IPS-11a (cell line): ENCODE measurements around the gene SELENOO.

Experiments used
- H3K4me3 ChIP-seq: one replicate; pipeline ENCODE4 v1.5.1; 2013; ENCODE audit warnings: low read depth, low read length, control low read depth

The SELENOO gene

DNA sequence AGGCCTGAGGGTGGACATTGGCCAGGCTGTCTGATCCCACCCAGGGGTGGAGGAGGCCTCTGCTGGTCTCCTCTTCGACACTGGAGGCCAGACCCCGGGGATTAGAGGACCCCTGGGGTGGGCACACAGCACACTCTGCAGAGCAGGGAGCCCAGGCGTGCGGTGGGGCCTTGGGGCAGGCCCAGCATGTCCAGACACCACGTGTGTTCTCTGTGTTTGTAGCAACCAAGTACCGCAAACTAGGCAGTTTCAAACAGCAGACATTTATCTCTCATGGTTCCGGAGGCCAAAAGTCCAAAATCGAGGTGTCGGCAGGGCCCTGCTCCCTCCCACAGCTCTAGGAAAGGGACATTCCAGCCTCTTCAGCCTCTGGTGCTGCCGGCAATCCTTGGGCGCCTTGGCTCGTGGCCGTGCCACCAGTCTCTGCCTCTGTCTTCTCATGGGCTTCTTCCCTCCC, 28.8 kb upstream of the SELENOO start:
- H3K4me3 ChIP-seq, result no peak overlapping the region

- no peak overlapping the region for H3K4me3 ChIP-seq
These were observed 27.4 kb upstream of the SELENOO start for GRCh38 chr22:50173311-50173982.

DNA sequence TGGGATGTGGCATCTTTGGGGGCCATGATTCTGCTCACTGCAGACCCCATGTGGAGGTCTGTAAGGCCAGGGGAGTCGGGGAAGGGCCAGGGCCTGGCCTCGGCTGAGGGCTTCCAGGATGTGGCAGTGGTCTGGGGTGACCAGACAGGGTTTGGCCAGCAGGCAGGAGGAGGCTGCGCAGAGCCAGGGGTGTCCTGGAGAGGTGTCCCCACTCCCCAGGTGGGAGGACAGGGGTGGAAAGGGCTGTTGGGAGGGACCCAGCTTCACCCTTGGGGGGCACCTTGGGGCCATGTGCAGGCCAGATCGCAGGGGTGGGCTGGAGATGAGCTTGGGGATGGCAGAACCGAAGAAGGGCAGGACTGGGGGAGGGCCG, 26.8 kb upstream of the SELENOO start:
- no peak overlapping the region for H3K4me3 ChIP-seq

GRCh38 chr22:50174382-50175190, 26.2 kb upstream of the SELENOO start:
- no peak overlapping the region for H3K4me3 ChIP-seq

- H3K4me3 ChIP-seq, result no peak overlapping the region
These were observed 25.7 kb upstream of the SELENOO start for GRCh38 chr22:50175191-50175461.

GRCh38 chr22:50175921-50176849, 24.6 kb upstream of the SELENOO start:
- H3K4me3 ChIP-seq, result no peak overlapping the region

GRCh38 chr22:50176850-50177536, 23.8 kb upstream of the SELENOO start:
- H3K4me3 ChIP-seq, result no peak overlapping the region

DNA sequence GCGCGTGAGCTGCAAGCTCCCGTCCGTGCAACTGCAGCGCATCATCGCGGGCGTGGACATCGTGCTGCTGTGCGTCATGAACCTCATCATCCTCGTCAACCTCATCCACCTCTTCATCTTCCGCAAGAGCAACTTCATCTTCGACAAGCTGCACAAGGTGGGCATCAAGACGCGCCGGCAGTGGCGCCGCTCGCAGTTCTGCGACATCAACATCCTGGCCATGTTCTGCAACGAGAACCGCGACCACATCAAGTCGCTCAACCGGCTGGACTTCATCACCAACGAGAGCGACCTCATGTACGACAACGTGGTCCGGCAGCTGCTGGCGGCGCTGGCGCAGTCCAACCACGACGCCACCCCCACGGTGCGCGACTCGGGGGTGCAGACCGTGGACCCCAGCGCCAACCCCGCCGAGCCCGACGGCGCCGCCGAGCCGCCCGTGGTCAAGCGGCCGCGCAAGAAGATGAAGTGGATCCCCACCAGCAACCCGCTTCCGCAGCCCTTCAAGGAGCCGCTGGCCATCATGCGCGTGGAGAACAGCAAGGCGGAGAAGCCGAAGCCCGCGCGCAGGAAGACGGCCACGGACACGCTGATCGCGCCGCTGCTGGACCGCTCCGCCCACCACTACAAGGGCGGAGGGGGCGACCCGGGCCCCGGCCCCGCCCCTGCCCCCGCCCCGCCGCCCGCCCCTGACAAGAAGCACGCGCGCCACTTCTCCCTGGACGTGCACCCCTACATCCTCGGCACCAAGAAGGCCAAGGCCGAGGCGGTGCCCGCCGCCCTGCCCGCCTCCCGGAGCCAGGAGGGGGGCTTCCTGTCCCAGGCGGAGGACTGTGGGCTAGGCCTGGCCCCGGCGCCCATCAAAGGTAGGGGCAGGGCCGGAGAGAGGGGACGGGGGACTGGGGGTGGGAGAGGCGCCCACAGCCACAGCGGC, 23.0 kb upstream of the SELENOO start:
- no peak overlapping the region for H3K4me3 ChIP-seq

DNA sequence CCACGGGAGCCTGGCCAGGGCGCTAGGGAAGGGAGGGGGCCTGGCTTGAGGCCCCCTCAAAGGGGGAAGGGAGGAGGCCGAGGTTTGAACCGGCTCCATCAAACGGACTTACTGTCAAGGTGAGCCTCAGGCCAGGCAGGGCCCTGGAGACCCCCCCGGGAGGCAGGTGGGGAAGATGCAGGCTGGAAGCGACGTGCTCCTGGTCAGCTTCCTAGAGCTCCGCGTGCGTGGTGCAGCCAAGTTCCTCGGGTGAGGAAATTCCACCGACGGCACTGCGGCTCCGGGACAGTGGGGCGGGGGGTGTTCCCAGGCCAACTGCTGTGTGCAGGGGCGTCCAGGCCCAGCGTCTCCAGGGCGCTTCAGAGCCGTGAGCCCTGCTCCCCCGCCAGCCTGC, 22.3 kb upstream of the SELENOO start:
- no peak overlapping the region for H3K4me3 ChIP-seq

DNA sequence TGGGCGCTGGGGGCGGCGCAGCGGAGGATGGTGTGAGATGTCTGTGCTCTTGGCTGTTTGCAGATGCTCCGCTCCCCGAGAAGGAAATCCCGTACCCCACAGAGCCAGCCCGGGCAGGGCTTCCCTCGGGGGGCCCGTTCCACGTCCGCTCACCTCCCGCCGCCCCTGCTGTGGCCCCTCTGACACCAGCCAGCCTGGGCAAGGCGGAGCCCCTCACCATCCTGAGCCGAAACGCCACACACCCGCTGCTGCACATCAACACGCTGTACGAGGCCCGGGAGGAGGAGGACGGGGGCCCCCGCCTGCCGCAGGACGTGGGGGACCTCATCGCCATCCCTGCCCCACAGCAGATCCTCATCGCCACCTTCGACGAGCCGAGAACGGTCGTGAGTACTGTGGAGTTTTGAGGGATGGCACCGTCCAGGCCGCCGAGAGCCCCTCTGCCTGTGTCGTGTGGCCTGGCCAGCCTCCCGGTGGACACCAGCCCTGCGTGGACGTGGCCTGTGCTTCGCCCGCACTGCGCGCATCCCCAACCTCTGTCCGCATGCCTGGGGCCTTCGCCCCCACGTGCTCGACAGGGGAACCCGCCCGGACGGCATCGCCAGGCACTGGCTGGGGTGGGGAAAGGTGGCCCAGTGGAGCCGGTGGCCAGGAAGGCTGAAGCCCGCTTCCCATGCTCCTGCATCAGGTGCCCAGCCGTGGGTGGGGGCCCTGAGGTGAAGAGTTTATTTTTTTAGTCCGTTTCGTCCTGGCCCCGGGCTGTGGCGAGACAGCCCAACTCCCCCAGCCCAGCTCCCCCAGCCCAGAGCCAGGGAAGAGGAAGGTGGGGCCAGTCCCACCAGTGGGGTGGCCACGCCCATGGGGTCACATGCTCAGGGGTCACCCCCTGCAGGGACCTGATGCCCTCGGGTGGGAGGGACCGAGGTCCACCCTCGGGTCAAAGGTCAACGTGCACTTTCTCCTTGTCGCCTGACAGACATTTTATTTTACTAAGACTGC, 21.6 kb upstream of the SELENOO start:
- no peak overlapping the region for H3K4me3 ChIP-seq

GRCh38 chr22:50179937-50180726, 20.7 kb upstream of the SELENOO start:
- H3K4me3 ChIP-seq, result no peak overlapping the region

- H3K4me3 ChIP-seq, result no peak overlapping the region
These were observed 19.9 kb upstream of the SELENOO start for GRCh38 chr22:50180727-50181521.

DNA sequence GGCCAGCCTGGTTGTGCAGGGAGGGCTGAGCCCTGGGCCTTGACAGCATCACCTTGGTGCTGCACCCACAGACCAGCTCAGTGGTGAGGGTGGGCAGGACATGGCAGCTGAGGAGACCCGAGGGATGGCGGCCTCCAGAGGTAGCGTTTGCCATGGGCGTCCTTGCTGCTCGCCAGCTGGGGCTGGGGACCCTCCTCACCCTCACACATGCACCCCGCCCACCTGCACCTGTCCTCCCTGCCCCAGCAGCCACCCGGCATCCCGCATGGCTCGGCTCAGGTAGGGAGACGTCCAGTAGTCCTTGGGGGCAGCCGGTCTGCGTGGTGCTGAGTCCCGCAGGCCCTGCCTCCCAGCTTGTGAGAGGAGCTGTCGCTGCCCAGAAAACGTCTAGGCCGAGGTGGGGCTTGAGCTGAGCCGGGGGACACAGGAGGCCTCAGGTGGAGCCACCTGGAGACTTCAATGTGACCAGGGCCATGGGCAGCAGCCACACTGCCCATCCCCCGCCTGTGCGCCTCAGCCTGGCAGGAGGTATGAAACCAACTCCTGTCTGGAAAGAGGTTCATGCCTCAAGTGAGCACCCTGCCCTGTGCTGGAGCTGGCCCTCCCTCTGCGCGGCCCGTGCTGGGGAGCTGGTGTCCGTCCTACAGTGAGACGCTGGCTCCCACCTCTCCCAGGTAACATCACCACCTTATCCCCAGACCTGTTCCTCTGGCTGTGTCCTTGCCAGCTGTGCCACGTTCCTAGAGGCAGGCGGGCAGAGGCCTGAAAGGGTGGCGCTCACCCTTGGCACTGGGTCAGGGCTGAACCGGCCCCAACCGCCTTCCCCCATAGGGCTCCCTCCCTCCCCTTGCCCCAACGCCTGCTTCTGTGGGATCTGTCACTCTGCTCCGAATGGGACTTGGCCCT, 18.4 kb upstream of the SELENOO start:
- H3K4me3 ChIP-seq, result no peak overlapping the region

DNA sequence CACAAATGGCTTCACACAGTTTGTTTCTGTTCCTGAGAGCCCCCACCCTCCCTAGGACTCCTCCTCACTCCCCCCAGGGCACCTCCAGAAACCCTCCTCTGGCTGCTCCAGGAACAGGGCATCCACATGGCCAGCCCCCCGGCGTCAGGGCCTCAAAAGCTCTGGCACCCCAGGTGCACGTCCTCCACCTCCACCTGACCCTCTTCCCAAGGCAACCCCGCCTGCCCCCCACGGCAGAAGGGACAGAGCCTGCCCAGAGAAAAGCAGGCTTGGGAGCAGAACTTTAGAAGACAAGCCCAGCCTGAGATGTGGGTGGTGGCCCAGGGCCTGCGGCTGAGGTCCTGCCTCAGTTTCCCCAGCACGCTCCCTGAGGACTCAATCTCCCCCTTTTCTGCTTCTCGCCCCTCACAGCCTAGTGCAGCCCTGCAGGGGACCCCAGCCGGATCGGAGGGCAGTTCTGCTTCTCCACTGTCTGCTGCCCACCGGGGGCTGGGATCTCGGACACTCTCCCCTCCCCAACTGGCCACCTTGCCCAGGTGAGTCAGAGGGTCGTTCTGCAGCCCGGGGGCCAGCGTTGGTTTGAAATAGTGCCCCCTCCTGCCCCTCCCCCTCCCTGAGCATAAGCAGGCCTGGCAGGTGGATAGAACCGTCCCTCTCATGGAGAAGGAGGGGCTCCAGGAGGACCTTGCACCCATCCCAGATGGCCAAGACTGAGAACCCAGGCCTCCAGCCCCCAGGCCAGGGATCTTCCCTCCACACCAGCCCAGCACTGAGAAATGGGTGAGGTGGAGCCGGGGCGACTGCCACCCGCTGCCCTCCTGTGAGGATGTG, 17.5 kb upstream of the SELENOO start:
- H3K4me3 ChIP-seq, result no peak overlapping the region
